Upper lobe of left lung (tissue), 6 donors: ENCODE data around the gene ZBTB16. TPM values are rescaled to one million over a fixed set of nuclear protein-coding genes. Genes with fewer than 3 reads are reported as not detected.
"Not testable (repeated sequence)": the region's sequence is repeated elsewhere in the genome, so short reads cannot be mapped to it uniquely, and the experiment has no call there.

Experiments used
- ATAC-seq, 2 donors: fragments of 200-7000 bp; cut with Tn5 transposase; one replicate each; pipeline ENCODE4 v1.9.1; 2022; ENCODE audit warnings: mild to moderate bottlenecking in 2 of 2, moderate library complexity in 2 of 2; ENCODE audit not compliant: low FRiP score in 2 of 2
- DNase-seq, 2 donors: peaks; one replicate each; pipeline ENCODE4 v3.0.0-alpha.2; 2019 to 2020
- H3K27ac ChIP-seq, 4 donors: fragments of 200-600 bp; sonication (generic); one replicate each; pipeline ENCODE4 v1.5.1; 2016 to 2019
- H3K27me3 ChIP-seq, 4 donors: fragments of 200-600 bp; sonication (generic); one replicate each; pipeline ENCODE4 v1.5.1; 2017 to 2019
- H3K36me3 ChIP-seq, 4 donors: fragments of 200-600 bp; sonication (generic); one replicate each; pipeline ENCODE4 v1.5.1; 2016 to 2019
- H3K4me1 ChIP-seq, 4 donors: fragments of 200-600 bp; sonication (generic); one replicate each; pipeline ENCODE4 v1.5.1; 2018 to 2019
- H3K4me3 ChIP-seq, 4 donors: fragments of 200-600 bp; sonication (generic); one replicate each; pipeline ENCODE4 v1.5.1; 2017 to 2019; ENCODE audit warnings: mild to moderate bottlenecking in 2 of 4, moderate library complexity in 1 of 4
- H3K9me3 ChIP-seq, 4 donors: fragments of 200-600 bp; sonication (generic); one replicate each; pipeline ENCODE4 v1.5.1; 2018 to 2019
- CTCF ChIP-seq, 6 experiments: fragments of 450-650 bp in 4 of 6; fragments of 200-600 bp in 2 of 6; sonication (generic) in 2 of 6; IDR thresholded peaks; one replicate each; pipeline ENCODE4 v1.5.1; 2016 to 2019; ENCODE audit warnings: antibody characterized with exemption in 6 of 6
- EP300 ChIP-seq, 4 donors: sonication (generic); formaldehyde crosslinking; IDR thresholded peaks; one replicate each; pipeline ENCODE4 v1.5.1; 2017; ENCODE audit warnings: antibody characterized with exemption in 4 of 4, control low read depth in 2 of 4
- POLR2A ChIP-seq, 4 donors: fragments of 450-650 bp; IDR thresholded peaks; one replicate each; pipeline ENCODE4 v1.5.1; 2016 to 2017; ENCODE audit warnings: antibody characterized with exemption in 4 of 4, mild to moderate bottlenecking in 2 of 4
- POLR2AphosphoS5 ChIP-seq, 2 donors: sonication (generic); formaldehyde crosslinking; IDR thresholded peaks; one replicate each; pipeline ENCODE4 v1.5.1; 2017; ENCODE audit warnings: antibody characterized with exemption in 2 of 2
- WGBS, 2 donors: methylation state at CpG; one replicate each; pipeline ENCODE4 v1.1.5; 2017 to 2018; 5-methylcytosine and 5-hydroxymethylcytosine counted together
- total RNA-seq, 6 donors: library from RNA; depleted of rRNA in 4 of 6; stranded (reverse); fragments of >200 nt in 4 of 6; gene quantifications; one replicate each; pipeline versions ENCODE4 v1.1.0 to v1.2.1, GENCODE V29; 2016 to 2021
- donor health status: DM: no; HTN: no; CAD: no; lungs with moderate emphysema.
- donor health status: DM: no; HTN: yes; CAD: no; lungs with severe emphysema.

The ZBTB16 gene
- total RNA-seq, 6 donors from 2014 or later, result 110 to 584 (median 179) TPM

- Histone ChIP-seq H3K4me1 (peaks cover 0 to 6% (median 0%) of the 10 kb centered on the region in 4 donors), H3K36me3 (no peaks in the 10 kb centered on the region), H3K4me3 (no peak overlapping the region), H3K27ac (no peak overlapping the region), H3K9me3 (peaks cover 0 to 3% (median 0%) of the 10 kb centered on the region in 4 donors), H3K27me3 (no peaks in the 10 kb centered on the region)
- ATAC-seq (no peak), DNase-seq (no peak)
- 66 to 79% methylated on average over 2 of the region's 2 CpGs for WGBS, 2 donors
- no peak for TF ChIP-seq POLR2AphosphoS5 (IDR thresholded peaks at IDR 0.05)
- no peak for TF ChIP-seq CTCF (IDR thresholded peaks at IDR 0.05)
- TF ChIP-seq EP300 (IDR thresholded peaks at IDR 0.05), result no peak
- TF ChIP-seq POLR2A (IDR thresholded peaks at IDR 0.05), result no peak
Measured at GRCh38 chr11:114049050-114049449, 10.5 kb upstream of the ZBTB16 start.

GRCh38 chr11:114049766-114050165 lies 9.7 kb upstream of the ZBTB16 start:
- H3K27me3 ChIP-seq, H3K9me3 ChIP-seq, DNase-seq, H3K4me3 ChIP-seq, ATAC-seq, H3K4me1 ChIP-seq, H3K36me3 ChIP-seq, H3K27ac ChIP-seq: not testable (repeated sequence)
- 96 to 98% methylated on average over 9 of the region's 9 CpGs for WGBS, 2 donors

- WGBS, 2 donors, result 92 to 94% methylated on average over 14 to 15 of the region's 15 CpGs
- Histone ChIP-seq H3K36me3 (no peaks in the 10 kb centered on the region), H3K27me3 (no peaks in the 10 kb centered on the region), H3K9me3 (no peaks in the 10 kb centered on the region), H3K4me1 (peaks cover 0 to 6% (median 0%) of the 10 kb centered on the region in 4 donors), H3K27ac (no peak overlapping the region), H3K4me3 (no peak overlapping the region)
- no peak for ATAC-seq
- DNase-seq, result no peak
- TF ChIP-seq POLR2A (IDR thresholded peaks at IDR 0.05), result no peak
- TF ChIP-seq CTCF (IDR thresholded peaks at IDR 0.05), result no peak
- no peak for TF ChIP-seq EP300 (IDR thresholded peaks at IDR 0.05)
- TF ChIP-seq POLR2AphosphoS5 (IDR thresholded peaks at IDR 0.05), result no peak
Measured at GRCh38 chr11:114050258-114050927, 9.1 kb upstream of the ZBTB16 start.

GRCh38 chr11:114051558-114051957 lies 8.0 kb upstream of the ZBTB16 start:
- WGBS, 2 donors, result 83 to 96% methylated on average over 4 of the region's 4 CpGs
- Histone ChIP-seq H3K9me3 (no peaks in the 10 kb centered on the region), H3K27ac (no peak overlapping the region), H3K27me3 (no peaks in the 10 kb centered on the region), H3K4me1 (peaks cover 0 to 6% (median 0%) of the 10 kb centered on the region in 4 donors), H3K4me3 (no peak overlapping the region), H3K36me3 (no peaks in the 10 kb centered on the region)
- no peak for DNase-seq
- no peak for TF ChIP-seq POLR2A (IDR thresholded peaks at IDR 0.05)
- no peak for TF ChIP-seq EP300 (IDR thresholded peaks at IDR 0.05)
- TF ChIP-seq CTCF (IDR thresholded peaks at IDR 0.05), result no peak
- no peak for TF ChIP-seq POLR2AphosphoS5 (IDR thresholded peaks at IDR 0.05)
- no peak for ATAC-seq

- H3K36me3 ChIP-seq, result no peaks in the 10 kb centered on the region
- 87 to 88% methylated on average over 5 of the region's 5 CpGs for WGBS, 2 donors
- ATAC-seq, result no peak
- H3K4me3 ChIP-seq, result no peak overlapping the region
- H3K27me3 ChIP-seq, result no peaks in the 10 kb centered on the region
- no peak for DNase-seq
- H3K9me3 ChIP-seq, result no peaks in the 10 kb centered on the region
- peaks cover 0 to 8% (median 3%) of the 10 kb centered on the region in 4 donors for H3K4me1 ChIP-seq
- no peak overlapping the region for H3K27ac ChIP-seq
- TF ChIP-seq POLR2A (IDR thresholded peaks at IDR 0.05), result no peak
Measured at GRCh38 chr11:114052160-114052559, 7.4 kb upstream of the ZBTB16 start.

GRCh38 chr11:114053406-114053805 lies 6.1 kb upstream of the ZBTB16 start:
- H3K27ac ChIP-seq, result no peak overlapping the region
- no peaks in the 10 kb centered on the region for H3K36me3 ChIP-seq
- TF ChIP-seq POLR2AphosphoS5 (IDR thresholded peaks at IDR 0.05) (no peak), EP300 (IDR thresholded peaks at IDR 0.05) (no peak), CTCF (IDR thresholded peaks at IDR 0.05) (no peak), POLR2A (IDR thresholded peaks at IDR 0.05) (no peak)
- H3K4me3 ChIP-seq, result no peak overlapping the region
- DNase-seq (no peak), ATAC-seq (no peak)
- H3K27me3 ChIP-seq, result no peaks in the 10 kb centered on the region
- 92 to 94% methylated on average over 2 of the region's 2 CpGs for WGBS, 2 donors
- H3K9me3 ChIP-seq, result no peaks in the 10 kb centered on the region
- peaks cover 8 to 20% (median 14%) of the 10 kb centered on the region in 4 donors for H3K4me1 ChIP-seq
